RPMI7951 (cell line): Measurements from ENCODE around the gene KCTD2. TPM values are rescaled to one million over a fixed set of nuclear protein-coding genes. Genes with fewer than 3 reads are reported as not detected.
A peak's percentile ranks its signal among the peaks of the same experiment; 100 is the strongest.
"Not testable (repeated sequence)": the region's sequence is repeated elsewhere in the genome, so short reads cannot be mapped to it uniquely, and the experiment has no call there.

Experiments used
- DNase-seq: peaks from one replicate; pipeline ENCODE4 v3.0.0-alpha.2; 2012; ENCODE audit warnings: low read depth
- total RNA-seq: library from RNA; depleted of rRNA; stranded (reverse); fragments of >200 nt; shearing (Covaris generic); gene quantifications from 2 replicates; pipeline ENCODE4 v1.2.3, GENCODE V29; 2014

The KCTD2 gene
- total RNA-seq, 1 experiment from 2014 or later = 13.5 TPM

DNA sequence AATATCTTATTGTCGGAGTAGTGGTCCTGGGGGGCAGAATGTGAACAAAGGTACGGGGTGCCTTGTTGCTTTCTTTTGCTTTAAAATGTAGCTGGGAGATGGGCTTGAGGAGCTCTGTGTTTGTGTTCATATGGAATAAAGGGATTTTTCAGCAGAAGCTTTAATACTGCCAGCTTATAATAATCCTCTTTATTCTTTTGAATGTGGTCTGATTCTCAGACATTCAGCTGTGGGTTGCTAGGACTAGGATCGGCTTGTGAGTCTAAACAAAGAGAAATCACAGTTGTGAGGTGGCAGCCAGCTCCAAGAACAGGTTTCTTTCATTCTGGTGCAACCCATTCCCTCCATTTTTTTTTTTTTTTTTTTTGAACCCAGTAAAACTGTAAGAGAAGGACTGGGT lies 27.3 kb upstream of the KCTD2 start:
- DNase-seq = no peak

DNA sequence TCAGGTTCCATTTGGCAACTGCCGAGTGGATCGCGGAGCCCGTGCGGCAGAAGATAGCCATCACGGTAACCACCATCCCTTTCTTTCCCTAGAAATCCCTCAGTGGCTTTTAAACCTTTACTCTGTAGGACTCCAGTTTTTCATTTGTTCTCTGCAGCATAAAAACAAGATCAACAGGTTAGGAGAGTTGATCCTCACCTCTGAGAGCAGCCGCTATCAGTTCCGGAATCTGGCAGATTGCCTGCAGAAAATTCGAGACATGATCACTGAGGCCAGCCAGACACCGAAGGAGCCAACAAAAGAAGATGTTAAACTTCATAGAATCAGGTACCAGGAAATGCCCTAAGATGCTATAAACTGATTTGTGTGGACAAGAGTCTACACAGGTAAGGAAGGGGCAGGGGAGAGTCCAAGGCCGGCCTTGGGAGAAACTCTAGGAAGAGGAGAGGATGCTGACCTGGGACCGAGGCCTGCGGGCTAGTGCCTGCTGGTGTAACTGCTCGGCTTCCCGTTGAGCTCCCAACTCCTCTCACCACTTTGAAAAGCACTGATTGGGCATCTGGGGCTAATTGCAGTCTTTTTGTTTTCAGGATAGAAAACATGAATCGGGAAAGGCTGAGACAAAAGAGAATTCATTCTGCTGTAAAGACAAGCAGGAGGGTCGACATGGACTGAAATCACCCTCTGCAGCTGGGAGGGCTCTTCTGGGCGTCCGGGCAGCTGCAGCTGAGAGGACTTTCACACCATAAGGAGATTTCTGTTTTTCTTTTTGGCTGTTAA lies 26.5 kb upstream of the KCTD2 start:
- DNase-seq = no peak

DNA sequence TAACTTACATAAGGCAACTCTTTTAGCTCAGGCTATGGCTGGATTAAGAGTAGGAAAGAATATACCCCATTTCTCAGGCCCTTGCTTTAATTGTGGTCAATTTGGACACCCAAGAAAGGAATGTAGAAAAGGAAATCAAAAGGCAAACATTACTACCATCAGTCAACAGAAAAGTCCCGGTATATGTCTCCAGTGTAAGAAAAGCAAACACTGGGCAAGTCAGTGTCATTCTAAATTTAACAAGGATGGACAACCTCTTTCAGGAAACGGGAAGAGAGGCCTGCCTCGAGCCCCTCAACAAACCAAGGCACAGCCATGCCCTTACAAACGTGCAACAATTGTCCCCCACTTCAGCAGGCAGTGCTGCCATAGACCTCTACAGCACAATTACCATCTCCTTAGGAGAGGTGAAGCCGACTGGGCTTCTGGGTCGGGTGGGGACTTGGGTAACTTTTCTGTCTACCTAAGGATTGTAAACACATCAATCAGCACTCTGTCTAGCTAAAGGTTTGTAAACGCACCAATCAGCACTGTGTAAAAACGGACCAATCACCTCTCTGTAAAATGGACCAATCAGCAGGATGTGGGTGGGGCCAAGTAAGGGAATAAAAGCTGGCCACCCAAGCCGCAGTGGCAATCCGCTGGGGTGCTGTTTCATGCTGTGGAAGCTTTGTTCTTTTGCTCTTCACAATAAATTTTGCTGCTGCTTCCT lies 22.2 kb upstream of the KCTD2 start:
- no peak for DNase-seq

- DNase-seq = not testable (repeated sequence)
These were observed 21.7 kb upstream of the KCTD2 start for GRCh38 chr17:75025398-75025734.

DNA sequence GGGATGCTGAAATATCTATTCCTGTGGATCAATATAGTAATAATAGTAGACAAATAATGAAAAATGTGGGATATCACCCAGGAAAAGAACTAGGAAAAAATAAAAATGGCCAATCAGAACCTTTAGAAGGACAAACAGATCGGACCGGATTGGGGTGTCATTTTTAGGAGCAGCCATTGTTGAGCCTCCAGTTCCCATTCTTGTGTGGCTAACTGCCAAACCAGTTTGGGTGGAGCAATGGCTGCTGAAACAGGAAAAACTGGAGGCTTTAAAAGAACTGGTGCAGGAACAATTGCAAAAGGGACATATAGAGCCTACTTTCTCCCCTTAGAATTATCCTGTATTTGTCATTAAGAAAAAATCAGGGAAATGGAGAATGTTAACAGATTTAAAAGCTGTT lies 20.4 kb upstream of the KCTD2 start:
- DNase-seq = not testable (repeated sequence)

DNA sequence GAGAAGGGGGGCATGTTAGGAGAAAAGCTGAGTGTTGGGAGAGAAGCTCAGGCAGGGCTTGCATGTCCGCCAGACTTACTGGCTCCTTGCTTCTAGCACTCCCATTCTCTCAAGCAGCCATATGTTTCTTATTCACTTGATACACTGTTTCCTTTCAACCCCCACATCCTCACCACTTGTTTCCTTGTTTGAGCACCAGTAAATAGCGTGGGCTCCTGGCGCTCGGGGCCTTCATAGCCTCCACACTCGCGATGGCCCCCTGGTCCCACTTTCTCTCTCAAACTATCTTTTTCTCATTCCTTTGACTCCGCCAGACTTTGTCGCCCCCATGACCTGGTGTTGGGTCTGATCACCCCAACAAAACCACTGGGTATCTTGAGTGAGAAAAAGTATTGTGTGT lies 16.9 kb upstream of the KCTD2 start:
- no peak for DNase-seq

- peak; percentile 91 for DNase-seq
These were observed 14.9 kb upstream of the KCTD2 start for GRCh38 chr17:75031972-75032719.

DNA sequence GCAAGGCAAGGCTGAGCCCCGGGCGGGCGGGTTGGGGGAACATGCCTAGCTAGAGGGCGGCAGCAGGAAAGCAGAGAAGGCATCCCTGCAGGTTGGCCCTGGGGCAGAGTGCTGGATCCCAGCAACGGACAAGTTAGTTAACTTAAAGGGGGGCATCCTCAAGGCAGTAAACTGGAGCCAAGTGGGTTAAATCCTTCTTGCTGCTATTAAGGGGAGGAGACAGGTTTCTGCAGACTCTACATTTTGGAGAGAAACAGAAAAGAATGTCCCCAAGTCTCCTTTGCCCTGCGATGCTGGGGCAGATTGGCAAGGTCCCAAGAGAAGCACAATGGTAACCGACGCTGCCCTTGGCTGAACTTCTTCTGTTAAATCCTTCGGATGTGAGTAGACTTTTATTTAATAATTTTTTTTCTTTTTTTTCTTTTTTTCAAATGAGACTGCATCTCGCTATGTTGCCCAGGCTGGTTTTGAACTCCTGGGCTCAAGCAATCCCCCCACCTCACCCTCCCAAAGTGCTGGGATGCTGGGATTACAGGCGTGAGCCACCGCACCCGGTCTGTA lies 14.2 kb upstream of the KCTD2 start:
- peak; percentile 44 for DNase-seq

GRCh38 chr17:75033346-75034235 lies 13.4 kb upstream of the KCTD2 start:
- DNase-seq = peak; percentile 85

DNA sequence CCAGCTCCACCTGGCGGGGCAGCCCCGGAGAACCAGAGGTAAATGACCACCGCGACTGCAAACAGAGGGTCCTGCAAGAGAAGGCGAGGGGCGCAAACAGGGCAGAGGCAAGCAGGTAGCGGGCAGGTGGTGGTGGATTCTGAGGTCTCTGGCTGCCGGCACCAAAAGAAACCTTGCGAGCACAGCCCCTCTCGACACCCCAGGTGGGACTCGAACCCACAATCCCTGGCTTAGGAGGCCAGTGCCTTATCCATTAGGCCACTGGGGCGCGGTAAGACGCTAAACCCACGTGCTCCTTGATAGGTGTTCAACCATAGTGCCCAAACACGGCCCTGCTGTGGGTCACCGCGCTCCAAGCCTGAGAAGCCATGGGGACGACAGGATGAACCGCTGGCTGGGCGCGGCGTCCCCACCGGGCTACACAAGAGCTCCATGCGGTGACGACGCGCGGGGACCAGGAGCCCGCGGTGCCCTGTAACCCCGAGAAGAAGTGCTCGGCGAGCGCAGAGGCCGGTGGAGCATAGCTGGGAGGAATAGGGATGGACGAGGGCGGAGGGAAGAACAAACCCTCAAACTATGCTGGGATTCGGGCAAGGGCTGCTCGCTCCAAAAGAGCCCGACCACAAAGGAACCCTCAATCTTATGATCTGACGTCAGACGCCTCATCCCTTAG lies 12.7 kb upstream of the KCTD2 start:
- peak; percentile 83 for DNase-seq

GRCh38 chr17:75036643-75037268 lies 10.3 kb upstream of the KCTD2 start:
- peak; percentile 94 for DNase-seq

DNA sequence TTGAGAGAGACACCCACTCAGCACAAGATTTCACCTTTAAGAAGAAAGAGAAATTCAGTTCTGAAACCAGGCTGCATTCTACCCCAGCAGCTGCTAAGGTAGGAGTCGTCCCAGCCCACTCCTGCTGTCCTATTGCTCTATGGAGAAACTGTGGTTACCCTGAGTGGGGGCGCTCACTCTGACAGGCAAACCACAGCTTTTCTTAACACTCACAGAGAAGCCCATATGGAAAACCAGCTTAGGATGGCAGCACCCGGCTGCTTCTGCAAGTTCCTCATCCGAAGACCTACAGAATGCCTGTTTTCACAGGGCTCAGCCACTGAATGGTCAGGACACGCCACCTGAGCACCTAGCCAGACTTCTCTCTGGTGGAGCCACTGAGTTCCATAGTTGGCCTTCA lies 7.8 kb upstream of the KCTD2 start:
- no peak for DNase-seq

DNA sequence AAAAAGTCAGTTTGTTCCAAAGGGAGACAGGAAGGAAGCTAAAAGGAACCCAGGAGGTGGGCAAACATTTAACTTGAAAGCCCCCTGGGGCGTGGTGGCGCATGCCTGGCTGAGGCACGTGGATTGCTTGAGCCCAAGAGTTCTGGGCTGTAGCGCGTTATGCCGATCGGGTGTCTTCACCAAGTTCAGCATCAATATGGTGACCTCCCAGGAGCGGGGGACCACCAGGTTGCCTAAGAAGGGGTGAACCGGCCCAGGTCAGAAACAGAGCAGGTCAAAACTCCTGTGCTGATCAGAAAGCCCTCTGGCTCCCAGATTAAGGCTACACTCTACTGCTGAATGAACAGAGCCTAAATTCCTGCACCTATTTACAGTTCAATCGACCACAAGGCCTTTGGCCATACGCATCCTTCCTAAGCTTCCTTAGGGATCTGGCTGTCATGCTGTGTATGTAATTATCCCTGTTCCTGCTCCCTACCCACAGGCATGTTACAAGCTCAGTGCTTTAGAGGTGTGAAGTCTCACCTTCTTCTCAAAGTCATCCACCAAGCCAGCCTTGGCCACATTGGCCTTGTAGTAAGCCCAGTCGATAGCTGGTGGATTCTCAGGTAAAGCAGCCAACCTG lies 5.3 kb upstream of the KCTD2 start:
- no peak for DNase-seq

- DNase-seq = not testable (repeated sequence)
These were observed 3.2 kb upstream of the KCTD2 start for GRCh38 chr17:75043789-75044188.

GRCh38 chr17:75044716-75045115 lies 2.3 kb upstream of the KCTD2 start:
- DNase-seq = no peak

DNA sequence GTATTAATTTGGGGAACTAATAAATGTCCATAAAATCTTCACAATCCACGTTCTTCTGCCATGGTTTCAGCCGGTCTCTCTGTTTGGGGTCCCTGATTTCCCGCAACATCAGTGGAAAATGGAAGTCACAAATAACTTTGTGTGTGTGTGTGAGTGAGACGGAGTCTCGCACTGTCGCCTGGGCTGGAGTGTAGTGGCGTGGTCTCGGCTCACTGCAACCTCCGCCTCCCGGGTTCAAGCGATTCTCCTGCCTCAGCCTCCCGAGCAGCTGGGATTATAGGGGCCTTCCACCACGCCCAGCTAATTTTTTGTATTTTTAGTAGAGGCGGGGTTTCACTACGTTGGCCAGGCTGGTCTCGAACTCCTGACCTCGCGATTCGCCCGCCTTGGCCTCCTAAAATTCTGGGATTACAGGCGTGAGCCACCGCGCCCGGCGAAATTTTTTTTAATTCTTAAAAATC lies 1.0 kb upstream of the KCTD2 start:
- not testable (repeated sequence) for DNase-seq

DNA sequence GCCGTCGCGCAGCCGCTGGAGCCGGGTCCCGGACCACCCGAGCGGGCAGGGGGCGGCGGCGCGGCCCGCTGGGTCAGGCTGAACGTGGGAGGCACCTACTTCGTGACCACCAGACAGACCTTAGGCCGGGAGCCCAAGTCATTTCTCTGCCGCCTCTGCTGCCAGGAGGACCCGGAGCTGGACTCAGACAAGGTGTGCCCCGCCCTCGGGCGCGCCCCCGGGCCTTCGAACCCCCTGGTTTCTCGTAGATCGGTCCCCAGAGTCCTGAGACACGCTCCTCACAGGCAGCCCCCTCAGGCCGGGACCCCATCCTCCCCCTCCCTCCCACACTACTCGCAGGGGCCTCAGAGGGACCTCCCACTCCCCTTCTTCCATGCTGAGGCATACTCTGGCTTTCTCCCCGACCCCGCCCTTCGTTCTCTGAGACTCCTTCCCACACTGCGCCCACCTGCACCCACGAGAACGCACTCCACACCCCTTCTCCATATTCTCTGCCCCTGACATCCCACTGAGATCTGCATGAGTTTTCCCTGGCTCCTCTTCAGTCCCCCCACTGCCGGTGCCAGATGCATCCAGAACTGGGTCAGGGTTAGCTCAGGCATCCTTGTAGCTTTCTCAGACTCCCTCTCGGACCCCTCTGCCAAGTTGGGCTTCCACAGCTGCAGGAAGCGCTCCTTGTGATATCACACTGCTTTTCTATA lies 523 bp downstream of the KCTD2 start:
- DNase-seq = no peak

GRCh38 chr17:75048249-75048878 lies 1.3 kb downstream of the KCTD2 start:
- DNase-seq = peak; percentile 26

- DNase-seq = no peak
These were observed 2.0 kb downstream of the KCTD2 start for GRCh38 chr17:75049057-75049456.
